ENCODE results near the gene TYRP1.

TYRP1 gene

GRCh38 chr9:12703996-12704395 lies 10.8 kb downstream of the TYRP1 start:
- no peak for DNase-seq (ENCODE audit: low spot score)
- no peak for TF ChIP-seq CTCF (IDR thresholded peaks at IDR 0.05; ENCODE audit: poor library complexity, severe bottlenecking)
- Histone ChIP-seq H3K4me3 (ENCODE audit: severe bottlenecking) (no peak overlapping the region), H3K9me3 (ENCODE audit: severe bottlenecking) (no peaks in the 10 kb centered on the region), H3K4me1 (ENCODE audit: insufficient read depth, poor library complexity, severe bottlenecking) (peaks cover 9% of the 10 kb centered on the region), H3K27ac (ENCODE audit: poor library complexity, severe bottlenecking) (no peak overlapping the region), H3K36me3 (ENCODE audit: low read depth) (no peaks in the 10 kb centered on the region), H3K27me3 (ENCODE audit: insufficient read depth, poor library complexity, severe bottlenecking) (no peaks in the 10 kb centered on the region)
- ATAC-seq (ENCODE audit: low read depth): no peak

- DNase-seq (ENCODE audit: low spot score) (no peak), ATAC-seq (ENCODE audit: low read depth) (no peak)
- Histone ChIP-seq H3K4me1 (ENCODE audit: insufficient read depth, poor library complexity, severe bottlenecking) (peaks cover 9% of the 10 kb centered on the region), H3K4me3 (ENCODE audit: severe bottlenecking) (no peak overlapping the region), H3K9me3 (ENCODE audit: severe bottlenecking) (no peaks in the 10 kb centered on the region), H3K27me3 (ENCODE audit: insufficient read depth, poor library complexity, severe bottlenecking) (no peaks in the 10 kb centered on the region), H3K27ac (ENCODE audit: poor library complexity, severe bottlenecking) (no peak overlapping the region), H3K36me3 (ENCODE audit: low read depth) (no peaks in the 10 kb centered on the region)
- TF ChIP-seq CTCF (IDR thresholded peaks at IDR 0.05; ENCODE audit: poor library complexity, severe bottlenecking): no peak
Measured at GRCh38 chr9:12705738-12706391, 12.7 kb downstream of the TYRP1 start.

GRCh38 chr9:12708562-12709298 lies 15.5 kb downstream of the TYRP1 start:
- Histone ChIP-seq H3K9me3 (ENCODE audit: severe bottlenecking) (no peaks in the 10 kb centered on the region), H3K27ac (ENCODE audit: poor library complexity, severe bottlenecking) (no peak overlapping the region), H3K4me3 (ENCODE audit: severe bottlenecking) (no peak overlapping the region), H3K36me3 (ENCODE audit: low read depth) (no peaks in the 10 kb centered on the region), H3K4me1 (ENCODE audit: insufficient read depth, poor library complexity, severe bottlenecking) (peaks cover 9% of the 10 kb centered on the region), H3K27me3 (ENCODE audit: insufficient read depth, poor library complexity, severe bottlenecking) (no peaks in the 10 kb centered on the region)
- TF ChIP-seq CTCF (IDR thresholded peaks at IDR 0.05; ENCODE audit: poor library complexity, severe bottlenecking): no peak
- ATAC-seq (ENCODE audit: low read depth): peak; percentile 79
- DNase-seq (ENCODE audit: low spot score): no peak

GRCh38 chr9:12712532-12712931 lies 19.3 kb downstream of the TYRP1 start:
- H3K4me1 ChIP-seq (ENCODE audit: insufficient read depth, poor library complexity, severe bottlenecking): peaks cover 9% of the 10 kb centered on the region
- no peak for ATAC-seq (ENCODE audit: low read depth)
- H3K9me3 ChIP-seq (ENCODE audit: severe bottlenecking): no peaks in the 10 kb centered on the region
- H3K4me3 ChIP-seq (ENCODE audit: severe bottlenecking): no peak overlapping the region
- TF ChIP-seq CTCF (IDR thresholded peaks at IDR 0.05; ENCODE audit: poor library complexity, severe bottlenecking): no peak
- no peaks in the 10 kb centered on the region for H3K27me3 ChIP-seq (ENCODE audit: insufficient read depth, poor library complexity, severe bottlenecking)
- H3K27ac ChIP-seq (ENCODE audit: poor library complexity, severe bottlenecking): no peak overlapping the region
- DNase-seq (ENCODE audit: low spot score): no peak
- no peaks in the 10 kb centered on the region for H3K36me3 ChIP-seq (ENCODE audit: low read depth)

- H3K9me3 ChIP-seq (ENCODE audit: severe bottlenecking): no peaks in the 10 kb centered on the region
Measured at GRCh38 chr9:12715268-12715667, 22.1 kb downstream of the TYRP1 start.

More at GRCh38 chr9:12715268-12715667, 22.1 kb downstream of the TYRP1 start:
- no peak for ATAC-seq (ENCODE audit: low read depth)
- no peak for DNase-seq (ENCODE audit: low spot score)
- TF ChIP-seq CTCF (IDR thresholded peaks at IDR 0.05; ENCODE audit: poor library complexity, severe bottlenecking): no peak
- H3K4me3 ChIP-seq (ENCODE audit: severe bottlenecking): no peak overlapping the region
- H3K36me3 ChIP-seq (ENCODE audit: low read depth): no peaks in the 10 kb centered on the region
- no peaks in the 10 kb centered on the region for H3K4me1 ChIP-seq (ENCODE audit: insufficient read depth, poor library complexity, severe bottlenecking)
- no peaks in the 10 kb centered on the region for H3K27me3 ChIP-seq (ENCODE audit: insufficient read depth, poor library complexity, severe bottlenecking)
- no peak overlapping the region for H3K27ac ChIP-seq (ENCODE audit: poor library complexity, severe bottlenecking)

Data from RWPE2 (cell line).